K562 (cell line): Measurements from ENCODE around the gene RARA. TPM values are rescaled to one million over a fixed set of nuclear protein-coding genes. Genes with fewer than 3 reads are reported as not detected.

Experiments
- CGGBP1 ChIP-seq: fragments of 250-450 bp; sonication (Bioruptor Pico); IDR thresholded peaks from 2 replicates; pipeline ENCODE4 v1.9.0; 2021; ENCODE audit warnings: mild to moderate bottlenecking
- CHD4 ChIP-seq: fragments of 200-600 bp; sonication (generic); IDR thresholded peaks from 3 replicates; pipeline ENCODE4 v1.6.1; 2012; ENCODE audit warnings: low read depth, mild to moderate bottlenecking, mixed read lengths, low read length, inconsistent platforms; ENCODE audit not compliant: insufficient read depth, insufficient replicate concordance, poor library complexity, severe bottlenecking
- ESRRB ChIP-seq: fragments of 250-450 bp; sonication (Bioruptor Pico); IDR thresholded peaks from 2 replicates; pipeline ENCODE4 v1.5.0; 2020; ENCODE audit warnings: mild to moderate bottlenecking, moderate library complexity, borderline replicate concordance
- GABPB1 ChIP-seq: sonication (generic); formaldehyde crosslinking; IDR thresholded peaks from 2 replicates; pipeline ENCODE4 v1.8.0; 2022; ENCODE audit warnings: mild to moderate bottlenecking, missing genetic modification reagents
- HDAC2 ChIP-seq: fragments of 450-650 bp; IDR thresholded peaks from 2 replicates; pipeline ENCODE4 v1.6.1; 2016; ENCODE audit warnings: mild to moderate bottlenecking
- KDM4B ChIP-seq, 2 experiments: fragments of 450-650 bp in 1 of 2; sonication (generic) in 1 of 2; IDR thresholded peaks; 2 replicates each; pipeline ENCODE4 v1.6.1; 2016 to 2017; ENCODE audit warnings: borderline replicate concordance in 2 of 2, antibody characterized with exemption in 1 of 2, low read depth in 1 of 2, mild to moderate bottlenecking in 1 of 2
- NFATC3 ChIP-seq: fragments of 450-650 bp; IDR thresholded peaks from 2 replicates; pipeline ENCODE4 v1.6.1; 2017; ENCODE audit warnings: mild to moderate bottlenecking
- NFRKB ChIP-seq: fragments of 450-650 bp; IDR thresholded peaks from 2 replicates; pipeline ENCODE4 v1.6.1; 2016; ENCODE audit warnings: low read depth
- SAFB2 ChIP-seq: fragments of 200-400 bp; formaldehyde crosslinking; IDR thresholded peaks from 2 replicates; pipeline ENCODE4 v1.6.1; 2018; ENCODE audit warnings: borderline replicate concordance, low read length, low read depth, moderate library complexity; ENCODE audit not compliant: severe bottlenecking
- SMAD1 ChIP-seq: fragments of 150-350 bp; IDR thresholded peaks from 2 replicates; pipeline ENCODE4 v1.6.1; 2014; ENCODE audit warnings: low read length, low read depth; ENCODE audit not compliant: partially characterized antibody
- TBL1XR1 ChIP-seq, 2 experiments: IDR thresholded peaks; 2 replicates each; pipeline ENCODE4 v1.6.1; 2012; ENCODE audit warnings: improper control_type of control experiment in 2 of 2, low read length in 2 of 2, mild to moderate bottlenecking in 1 of 2
- TCF7 ChIP-seq: sonication (generic); IDR thresholded peaks from 2 replicates; pipeline ENCODE4 v1.6.1; 2016; ENCODE audit warnings: antibody characterized with exemption, borderline replicate concordance
- USF1 ChIP-seq: sonication (generic); formaldehyde crosslinking; IDR thresholded peaks from 2 replicates; pipeline ENCODE4 v1.9.0; 2022; ENCODE audit warnings: mild to moderate bottlenecking, missing genetic modification reagents
- ZBTB5 ChIP-seq: fragments of 450-650 bp; IDR thresholded peaks from 2 replicates; pipeline ENCODE4 v1.6.1; 2017; ENCODE audit warnings: antibody characterized with exemption
- ZC3H11A ChIP-seq: IDR thresholded peaks from 2 replicates; pipeline ENCODE4 v1.6.1; 2012; ENCODE audit warnings: low read depth, low read length, improper control_type of control experiment
- polyA plus RNA-seq, 8 experiments: library from polyadenylated mRNA; depleted of rRNA in 4 of 8; stranded (reverse) in 5 of 8; unstranded in 3 of 8; fragments of >200 nt; fragmentation: Nextera tagmentation in 2 of 8; fragmentation: Illumina TruSeq in 1 of 8; extraction: Ambion mirVana in 2 of 8; extraction: Trizol in 1 of 8; gene quantifications; 2 replicates each; pipeline versions ENCODE4 v1.2.1 to v1.2.3, GENCODE V29; 2011 to 2014; ENCODE audit warnings: inconsistent platforms in 1 of 8, missing spikeins in 1 of 8
- total RNA-seq, 7 experiments: library from RNA; depleted of rRNA in 6 of 7; stranded (reverse); fragments of >200 nt in 6 of 7; fragmentation: Illumina TruSeq in 2 of 7; extraction: Trizol in 2 of 7; gene quantifications; 2 replicates each; pipeline versions ENCODE4 v1.2.1 to v1.2.3, GENCODE V29; 2011 to 2021; ENCODE audit warnings: low replicate concordance in 1 of 7

Gene RARA
- total and polyA plus RNA-seq, 9 of the 15 experiments (the other 6 are each of a cell fraction or from before 2014, with no cell fraction given) = 0.10 to 28.0 (median 7.9) TPM

- TF ChIP-seq TBL1XR1 (IDR thresholded peaks at IDR 0.05; ENCODE audit: low read length in 2 of 2) = no peak
- no peak for TF ChIP-seq ZBTB5
- TF ChIP-seq NFATC3 = no peak
- TF ChIP-seq CHD4 = no peak
- no peak for TF ChIP-seq ZC3H11A
- peak; percentile 46 for TF ChIP-seq HDAC2
- no peak for TF ChIP-seq CGGBP1 (CRISPR knock-in tag)
- no peak; the same call in 1 of the 2 replicates for TF ChIP-seq GABPB1 (CRISPR knock-in tag)
- no peak for TF ChIP-seq SMAD1
- no peak for TF ChIP-seq TCF7
- no peak for TF ChIP-seq KDM4B (IDR thresholded peaks at IDR 0.05; ENCODE audit: borderline replicate concordance in 2 of 2, low read depth in 1 of 2)
- peak; percentile 92 for TF ChIP-seq USF1 (CRISPR knock-in tag)
- no peak for TF ChIP-seq NFRKB
- TF ChIP-seq ESRRB = no peak
- TF ChIP-seq SAFB2 = no peak
Measured at GRCh38 chr17:40317880-40318829, 9.2 kb downstream of the RARA start (continued).
